Pancreas (tissue), 10 donors: ENCODE measurements around the gene TGFA. TPM values are rescaled to one million over a fixed set of nuclear protein-coding genes. Genes with fewer than 3 reads are reported as not detected.

ENCODE experiments used
- ATAC-seq, 4 donors: fragments of 200-7000 bp; cut with Tn5 transposase; one replicate each; pipeline versions ENCODE4 v1.8.0 to v1.9.1; 2020; ENCODE audit warnings: mild to moderate bottlenecking in 4 of 4, moderate library complexity in 4 of 4
- DNase-seq, 6 donors: peaks; one replicate each; pipeline ENCODE4 v3.0.0-alpha.2; 2020
- FAIRE-seq: peaks from 2 replicates; lab custom pipeline; 2012; peaks lifted over from hg19 to GRCh38; lab: Jason Lieb, UNC
- H3K27ac ChIP-seq, 4 donors: fragments of 200-600 bp; sonication (generic); 1 replicate in 3 of 4; 2 replicates in 1 of 4; pipeline versions ENCODE4 v1.5.0 to v1.8.0; 2020
- H3K27me3 ChIP-seq, 4 donors: fragments of 200-600 bp; one replicate each; pipeline ENCODE4 v1.8.0; 2021
- H3K36me3 ChIP-seq, 3 donors: fragments of 200-600 bp; sonication (generic) in 1 of 3; one replicate each; pipeline versions ENCODE4 v1.5.0 to v1.8.0; 2020 to 2021
- H3K4me1 ChIP-seq, 3 donors: fragments of 200-600 bp; one replicate each; pipeline ENCODE4 v1.8.0; 2021
- H3K4me3 ChIP-seq, 4 donors: fragments of 200-600 bp; sonication (generic) in 2 of 4; one replicate each; pipeline versions ENCODE4 v1.5.0 to v1.8.0; 2020 to 2021
- H3K9me3 ChIP-seq, 4 donors: fragments of 200-600 bp; one replicate each; pipeline ENCODE4 v1.8.0; 2021
- WGBS, 2 donors: extraction: QIAGEN DNeasy Blood & Tissue Kit; methylation state at CpG; one replicate each; pipeline ENCODE4 v1.1.7; 2013; 5-methylcytosine and 5-hydroxymethylcytosine counted together
- intact Hi-C, 3 donors: fragments of 100-400 bp; cut with DNase I; formaldehyde crosslinking; loops; one replicate each; pipeline versions ENCODE4 v1.11.1 to v1.14.2; 2022
- polyA plus RNA-seq, 2 donors: library from polyadenylated mRNA; stranded (reverse); fragments of 200-250 nt; gene quantifications; one replicate each; pipeline ENCODE4 v1.2.3, GENCODE V29; 2013
- total RNA-seq, 6 donors: library from RNA; stranded (reverse); fragmentation: NEBNext Ultra II Directional in 4 of 6; extraction: Animal tissue kit (Norgen Biotek cat#: 25700) in 4 of 6; gene quantifications; one replicate each; pipeline versions ENCODE4 v1.2.1 to v1.2.4, GENCODE V29; 2021 to 2023
- TF ChIP-seq, protein P1 (sequence below), 4 donors: fragments of 200-600 bp; sonication (generic) in 3 of 4; IDR thresholded peaks; one replicate each; pipeline versions ENCODE4 v1.5.0 to v1.8.0; 2021; ENCODE audit warnings: antibody characterized with exemption in 4 of 4
- donor health status: healthy with polysubstance abuse.
- donor health status: DM: no; HTN: no; CAD: no; lungs with moderate emphysema.
- donor health status: DM: no; HTN: no; CAD: no.
- donor health status: control.
- donor health status: control.
- donor health status: Bipolar disorder and iron deficiency.
- donor health status: DM: yes; HTN: yes; CAD: no.
- donor health status: DM: no; HTN: no; CAD: no.
- donor health status: DM: no; HTN: no; CAD: no.
- donor health status: DM: yes; HTN: yes; CAD: no.

Gene TGFA
- total and polyA plus RNA-seq, 8 donors, result 3.8 to 13.2 (median 7.4) TPM

DNA sequence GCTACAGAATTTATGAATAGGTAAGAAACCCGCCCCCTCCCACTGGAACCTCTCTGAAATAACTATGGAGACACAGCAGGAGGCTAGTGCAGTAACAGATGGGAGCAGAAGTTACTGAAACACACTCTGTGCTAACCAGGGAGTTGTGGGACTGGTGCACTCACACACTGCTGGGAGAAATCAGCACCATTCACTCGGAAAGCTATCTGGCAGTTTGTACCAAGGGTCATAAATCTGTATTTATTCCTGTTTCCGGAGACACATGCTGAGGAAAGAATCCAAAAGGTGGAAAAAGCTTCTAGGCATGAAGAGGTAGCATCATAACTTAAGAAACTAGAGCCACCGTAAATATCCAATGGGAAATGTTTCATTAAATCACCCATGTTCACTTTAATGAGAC is 39.9 kb downstream of the TGFA start:
- WGBS, 2 donors, result 70 to 73% methylated on average over 4 of the region's 4 CpGs
- Histone ChIP-seq H3K4me3 (no peak overlapping the region), H3K27me3 (no peaks in the 10 kb centered on the region), H3K27ac (no peak overlapping the region), H3K9me3 (no peaks in the 10 kb centered on the region), H3K36me3 (no peaks in the 10 kb centered on the region), H3K4me1 (peaks cover 5 to 16% (median 12%) of the 10 kb centered on the region in 3 donors)
- TF ChIP-seq, protein P1, sequence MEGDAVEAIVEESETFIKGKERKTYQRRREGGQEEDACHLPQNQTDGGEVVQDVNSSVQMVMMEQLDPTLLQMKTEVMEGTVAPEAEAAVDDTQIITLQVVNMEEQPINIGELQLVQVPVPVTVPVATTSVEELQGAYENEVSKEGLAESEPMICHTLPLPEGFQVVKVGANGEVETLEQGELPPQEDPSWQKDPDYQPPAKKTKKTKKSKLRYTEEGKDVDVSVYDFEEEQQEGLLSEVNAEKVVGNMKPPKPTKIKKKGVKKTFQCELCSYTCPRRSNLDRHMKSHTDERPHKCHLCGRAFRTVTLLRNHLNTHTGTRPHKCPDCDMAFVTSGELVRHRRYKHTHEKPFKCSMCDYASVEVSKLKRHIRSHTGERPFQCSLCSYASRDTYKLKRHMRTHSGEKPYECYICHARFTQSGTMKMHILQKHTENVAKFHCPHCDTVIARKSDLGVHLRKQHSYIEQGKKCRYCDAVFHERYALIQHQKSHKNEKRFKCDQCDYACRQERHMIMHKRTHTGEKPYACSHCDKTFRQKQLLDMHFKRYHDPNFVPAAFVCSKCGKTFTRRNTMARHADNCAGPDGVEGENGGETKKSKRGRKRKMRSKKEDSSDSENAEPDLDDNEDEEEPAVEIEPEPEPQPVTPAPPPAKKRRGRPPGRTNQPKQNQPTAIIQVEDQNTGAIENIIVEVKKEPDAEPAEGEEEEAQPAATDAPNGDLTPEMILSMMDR (IDR thresholded peaks at IDR 0.05), result no peak
- no peak for DNase-seq
- no peak for ATAC-seq
- FAIRE-seq, result no peak
- intact Hi-C loops, result no loop called here

DNA sequence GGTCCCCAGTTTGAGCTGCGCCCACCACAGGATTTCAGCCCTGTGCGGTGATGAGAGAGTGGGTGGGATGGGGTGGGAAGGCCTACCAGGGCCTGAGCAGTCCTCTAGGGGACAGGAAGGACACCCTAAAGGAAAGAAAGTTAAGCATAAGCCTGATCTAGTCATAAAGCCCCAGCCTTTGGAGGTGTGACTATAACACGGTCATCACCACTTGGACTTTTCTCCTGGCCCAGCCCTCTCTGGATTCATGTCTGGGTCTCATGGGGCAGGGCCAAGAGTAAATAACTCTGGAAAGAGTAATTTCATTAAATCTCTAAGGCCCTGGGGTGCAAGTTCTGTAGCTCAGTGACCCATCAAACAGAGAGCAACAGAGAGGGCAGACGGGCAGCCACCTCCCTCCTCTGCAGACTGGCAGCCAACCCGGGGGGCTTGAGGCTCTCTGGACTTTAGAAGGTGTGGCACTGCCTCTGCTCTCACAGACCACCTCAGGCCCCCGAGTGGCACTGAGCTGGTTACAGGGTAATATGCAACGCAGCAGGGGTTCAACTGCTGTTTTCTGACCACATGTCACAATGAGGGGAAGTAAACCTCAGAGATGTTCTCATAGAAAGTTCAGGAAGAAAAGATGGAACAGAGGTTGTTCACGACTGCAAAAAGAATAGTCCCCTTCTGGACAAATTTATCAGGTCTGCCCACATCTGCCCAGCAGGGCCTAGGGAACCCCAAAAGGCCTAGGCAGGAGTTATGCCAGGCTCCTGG is 41.5 kb downstream of the TGFA start:
- WGBS, 2 donors, result 86 to 91% methylated on average over 8 of the region's 8 CpGs
- intact Hi-C loops, result no loop called here

DNA sequence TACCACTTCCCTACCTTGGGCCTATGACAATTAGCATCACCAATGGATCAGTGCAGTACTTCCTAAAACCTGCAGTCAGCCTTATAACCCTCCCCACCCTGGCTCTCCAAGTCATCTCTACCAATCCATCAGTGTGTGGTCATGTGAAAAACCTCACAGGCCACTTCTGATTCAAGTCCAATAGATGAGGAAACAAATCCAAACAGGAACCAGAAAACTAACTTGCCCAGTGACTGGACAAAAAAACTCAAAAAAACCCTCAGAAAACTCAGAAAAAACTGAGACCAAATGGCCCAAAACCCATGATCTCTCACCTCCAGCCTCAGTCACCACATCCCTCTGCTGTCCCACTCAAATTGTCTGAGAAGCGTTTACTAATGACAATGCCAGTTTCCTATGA is 43.3 kb downstream of the TGFA start:
- intact Hi-C loops, result no loop called here
- DNase-seq (no peak), ATAC-seq (peak in 2 of 4 donors; percentile 18 to 27), FAIRE-seq (no peak)
- no peak overlapping the region for H3K4me3 ChIP-seq
- peak overlapping the region in 1 of 4 donors; percentile 46 for H3K27ac ChIP-seq
- TF ChIP-seq, protein P1 (IDR thresholded peaks at IDR 0.05), result no peak
- peaks cover 5 to 14% (median 12%) of the 10 kb centered on the region in 3 donors for H3K4me1 ChIP-seq
- H3K9me3 ChIP-seq, result no peaks in the 10 kb centered on the region
- H3K36me3 ChIP-seq, result no peaks in the 10 kb centered on the region
- no peaks in the 10 kb centered on the region for H3K27me3 ChIP-seq
- 88 to 96% methylated on average over 1 of the region's 1 CpG for WGBS, 2 donors

More for the DNA sequence above, 41.5 kb downstream of the TGFA start:
- H3K27ac ChIP-seq, result no peak overlapping the region
- FAIRE-seq, result no peak
- DNase-seq, result no peak
- TF ChIP-seq, protein P1 (IDR thresholded peaks at IDR 0.05), result no peak
- H3K27me3 ChIP-seq, result no peaks in the 10 kb centered on the region
- peaks cover 5 to 16% (median 12%) of the 10 kb centered on the region in 3 donors for H3K4me1 ChIP-seq
- H3K36me3 ChIP-seq, result no peaks in the 10 kb centered on the region
- no peak for ATAC-seq
- no peak overlapping the region for H3K4me3 ChIP-seq
- H3K9me3 ChIP-seq, result no peaks in the 10 kb centered on the region

DNA sequence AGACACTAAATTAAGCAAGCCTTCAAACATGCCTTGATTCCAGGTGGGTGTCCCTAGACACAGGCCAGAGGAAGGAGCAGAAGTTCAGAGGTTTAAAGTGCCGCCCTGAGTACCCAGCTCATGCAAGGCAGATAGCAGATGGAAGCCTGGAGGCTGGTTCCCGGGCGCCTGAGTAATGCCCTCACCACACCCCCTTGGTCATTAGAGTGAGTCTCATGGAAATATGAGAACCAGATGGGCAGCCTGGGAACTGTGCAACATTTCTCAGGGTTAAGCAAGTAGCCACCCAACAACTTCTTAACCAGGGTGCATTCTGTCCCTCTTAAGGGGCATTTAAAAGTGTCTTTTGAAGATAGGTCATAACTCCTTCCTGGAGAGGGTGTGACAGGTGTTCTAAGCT is 44.1 kb downstream of the TGFA start:
- 62 to 64% methylated on average over 3 of the region's 3 CpGs for WGBS, 2 donors
- Histone ChIP-seq H3K4me1 (peaks cover 0 to 7% (median 6%) of the 10 kb centered on the region in 3 donors), H3K36me3 (no peaks in the 10 kb centered on the region), H3K9me3 (no peaks in the 10 kb centered on the region), H3K4me3 (no peak overlapping the region), H3K27me3 (no peaks in the 10 kb centered on the region), H3K27ac (peak overlapping the region in 2 of 4 donors; percentile 46 to 55)
- ATAC-seq, result peak; percentile 40 to 60 (median 52)
- FAIRE-seq, result no peak
- intact Hi-C loops, result no loop called here
- TF ChIP-seq, protein P1 (IDR thresholded peaks at IDR 0.05), result no peak
- DNase-seq, result no peak
